Ammon's horn (tissue), 1 donor: ENCODE measurements around the gene KLHL3.

Experiments
- DNase-seq: peaks from one replicate; pipeline ENCODE4 v3.0.0-alpha.2; 2016; ENCODE audit warnings: low spot score

Gene KLHL3

GRCh38 chr5:137708796-137709559 lies 26.9 kb downstream of the KLHL3 start:
- DNase-seq, result no peak

DNA sequence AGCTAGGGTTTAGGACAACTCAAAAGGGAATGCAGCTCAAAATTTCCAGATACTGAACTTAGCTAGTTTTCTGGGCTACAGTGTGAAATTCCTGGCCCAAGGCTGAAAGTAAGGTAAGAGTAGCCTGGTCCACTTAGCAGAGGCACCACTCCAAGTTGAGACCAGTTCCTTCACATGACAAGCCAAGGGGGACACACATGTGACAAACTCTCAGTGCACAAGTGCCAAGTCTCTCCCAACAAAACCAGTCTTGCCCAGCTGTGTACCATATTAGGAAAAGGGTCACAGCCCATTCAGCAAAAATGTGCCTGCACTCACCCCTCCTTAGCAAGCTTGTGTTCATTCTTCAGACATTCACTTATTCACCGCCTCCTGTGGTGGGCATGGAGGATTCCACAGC lies 27.8 kb downstream of the KLHL3 start:
- DNase-seq, result no peak

GRCh38 chr5:137706841-137707240 lies 29.0 kb downstream of the KLHL3 start:
- no peak for DNase-seq

- no peak for DNase-seq
Measured at GRCh38 chr5:137705106-137705505, 30.8 kb downstream of the KLHL3 start.

DNA sequence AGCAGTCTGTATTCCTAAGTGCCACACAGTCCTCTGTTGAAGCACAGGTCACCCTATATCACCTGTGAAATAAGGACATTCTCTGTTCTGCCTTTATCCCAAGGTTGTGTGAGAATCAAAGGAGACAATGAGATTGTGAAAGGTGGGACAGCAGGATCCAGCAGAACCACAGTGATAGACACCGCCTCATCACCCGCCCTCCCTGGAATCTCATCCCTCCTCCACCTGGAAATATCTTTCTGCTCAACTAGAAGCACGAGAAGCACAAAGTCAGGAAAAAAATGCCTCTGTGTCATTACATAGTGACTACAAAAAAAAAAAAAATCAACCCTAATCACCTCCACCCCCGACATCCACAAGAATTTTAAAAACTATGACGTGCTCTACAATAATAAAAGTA lies 32.3 kb downstream of the KLHL3 start:
- DNase-seq, result no peak

GRCh38 chr5:137700282-137700680 lies 35.6 kb downstream of the KLHL3 start:
- DNase-seq, result no peak

DNA sequence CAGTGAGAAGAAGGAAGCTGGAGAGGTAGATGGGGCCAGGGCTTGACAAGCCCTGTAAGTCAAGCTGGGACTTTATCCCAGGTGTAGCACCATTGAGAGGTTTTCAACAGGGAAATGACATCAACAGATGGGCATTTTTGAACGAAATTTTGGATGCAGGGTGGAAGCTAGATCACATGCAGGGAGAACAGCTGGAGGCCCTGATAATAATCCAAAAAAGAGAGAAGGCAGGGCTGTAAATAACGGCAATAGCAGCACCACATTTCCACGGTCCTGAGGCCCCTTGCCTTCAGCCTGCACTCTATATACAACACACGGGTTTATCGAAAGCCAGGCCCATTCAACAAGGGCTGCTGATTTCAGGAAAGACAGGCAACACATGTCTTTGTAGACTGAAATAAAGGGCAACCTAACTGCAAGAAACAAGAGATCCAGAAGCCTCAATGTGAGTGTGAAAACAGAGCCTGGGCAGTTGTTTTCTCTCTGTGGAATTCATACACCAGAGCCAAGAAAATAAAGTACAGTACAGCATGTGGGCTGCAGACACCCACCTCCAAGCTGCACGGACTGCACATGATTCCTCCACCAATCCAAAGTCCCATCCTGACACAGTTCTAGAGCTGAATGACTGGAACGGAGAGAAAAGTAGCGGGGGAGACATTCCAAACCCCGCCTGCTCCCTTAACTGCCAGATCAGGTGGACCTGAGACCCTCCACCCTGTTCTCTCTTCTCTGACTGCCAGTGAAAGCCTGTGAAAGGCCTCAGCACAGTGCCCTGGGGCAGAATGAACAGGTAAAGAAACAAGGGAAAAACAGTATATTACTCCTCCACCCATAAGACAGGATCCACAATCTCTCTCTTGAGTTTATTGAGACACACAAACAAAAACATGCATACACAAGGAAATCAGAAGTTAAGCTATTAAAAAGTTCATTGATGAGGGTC lies 36.3 kb downstream of the KLHL3 start:
- peak; percentile 59 for DNase-seq

- DNase-seq, result no peak
Measured at GRCh38 chr5:137696481-137696880, 39.4 kb downstream of the KLHL3 start.

DNA sequence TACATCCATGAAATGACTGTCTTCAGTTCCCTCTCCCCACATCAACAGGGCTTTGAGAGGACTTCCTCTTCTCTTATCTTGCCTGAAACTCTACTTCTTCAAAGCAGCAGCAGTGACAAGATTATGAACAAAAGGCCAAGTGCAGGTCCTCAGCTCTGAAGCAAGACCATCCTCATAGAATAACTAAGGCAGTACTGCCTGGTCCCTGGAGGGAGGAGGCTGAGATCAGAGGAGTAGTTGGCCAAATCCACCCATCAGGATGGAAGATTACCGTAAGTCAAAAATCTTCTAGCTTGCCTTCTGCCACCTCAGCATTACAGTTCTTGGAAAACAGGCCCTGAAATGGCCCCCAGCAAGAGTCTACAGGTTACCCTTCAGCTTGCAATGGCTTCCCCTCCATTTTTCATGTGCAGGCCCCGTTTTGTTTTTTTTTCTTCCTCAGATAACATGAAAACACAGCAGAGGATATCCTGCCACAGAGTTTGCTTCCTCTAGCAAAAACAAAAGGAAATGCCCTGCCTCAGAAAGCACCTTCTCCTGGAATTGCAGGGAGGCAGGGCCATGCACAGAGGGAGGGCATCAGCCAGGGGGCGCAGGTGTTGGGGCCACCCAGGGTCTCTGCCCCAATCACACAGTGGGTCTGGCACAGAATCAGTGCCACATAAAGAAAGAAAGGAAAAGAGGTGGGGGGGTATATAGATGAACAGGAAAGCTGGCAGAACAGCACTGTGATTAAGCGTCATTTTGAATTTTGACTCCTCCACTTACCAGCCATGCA lies 40.0 kb downstream of the KLHL3 start:
- no peak for DNase-seq

- no peak for DNase-seq
Measured at GRCh38 chr5:137693951-137694721, 41.8 kb downstream of the KLHL3 start.

DNA sequence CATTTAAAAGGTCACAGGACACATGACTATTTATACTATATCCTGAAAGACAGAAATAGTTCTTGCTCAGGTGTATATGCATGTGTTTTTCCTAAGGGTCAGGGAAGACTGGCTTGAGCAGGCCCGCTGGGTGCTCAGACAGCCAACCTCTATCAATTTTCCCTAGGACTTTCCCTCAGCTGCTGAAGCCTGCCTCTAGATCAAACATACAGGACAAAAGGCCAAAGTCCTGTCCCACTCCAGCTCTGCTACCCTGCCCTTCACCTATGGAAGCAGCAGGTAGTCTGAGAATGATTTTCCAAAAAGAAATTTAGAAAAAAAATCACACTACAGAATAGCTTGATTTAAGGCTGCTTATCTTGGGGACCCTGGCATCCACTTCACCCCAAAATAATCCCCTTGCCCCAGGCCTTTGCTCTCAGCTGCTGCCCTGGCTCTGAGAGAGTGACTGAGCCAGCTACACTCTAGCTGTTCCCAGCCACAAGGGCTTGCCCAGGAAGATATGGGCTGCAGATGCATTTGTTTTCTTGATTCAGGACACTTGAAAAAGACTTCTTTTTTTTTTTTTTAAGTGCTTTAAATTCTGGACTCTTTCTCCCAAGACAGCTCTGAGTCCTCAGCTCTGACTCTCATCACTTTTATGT lies 42.5 kb downstream of the KLHL3 start:
- DNase-seq, result no peak

GRCh38 chr5:137689306-137689705 lies 46.6 kb downstream of the KLHL3 start:
- DNase-seq, result no peak

GRCh38 chr5:137688210-137688840 lies 47.6 kb downstream of the KLHL3 start:
- DNase-seq, result no peak

DNA sequence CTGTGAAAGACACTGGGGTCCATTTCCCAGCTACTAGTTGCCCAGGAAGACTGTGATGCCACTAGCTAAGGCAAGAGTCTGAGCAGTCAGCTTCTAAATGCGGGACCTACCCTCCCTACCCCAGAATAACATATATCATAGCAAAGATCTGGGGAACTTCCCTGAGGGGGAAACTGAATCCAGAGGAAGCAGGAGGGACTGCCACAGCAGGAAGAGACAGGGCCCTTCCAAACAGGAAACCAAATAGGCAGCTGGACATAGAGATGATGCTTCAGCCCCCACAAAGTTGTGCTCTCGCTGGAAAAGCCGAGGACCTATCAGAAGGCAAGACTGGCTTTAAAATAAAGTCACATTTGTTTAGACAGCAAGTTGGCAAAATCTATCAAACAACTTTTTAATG lies 51.1 kb downstream of the KLHL3 start:
- DNase-seq, result no peak

GRCh38 chr5:137681191-137681590 lies 54.7 kb downstream of the KLHL3 start:
- no peak for DNase-seq

DNA sequence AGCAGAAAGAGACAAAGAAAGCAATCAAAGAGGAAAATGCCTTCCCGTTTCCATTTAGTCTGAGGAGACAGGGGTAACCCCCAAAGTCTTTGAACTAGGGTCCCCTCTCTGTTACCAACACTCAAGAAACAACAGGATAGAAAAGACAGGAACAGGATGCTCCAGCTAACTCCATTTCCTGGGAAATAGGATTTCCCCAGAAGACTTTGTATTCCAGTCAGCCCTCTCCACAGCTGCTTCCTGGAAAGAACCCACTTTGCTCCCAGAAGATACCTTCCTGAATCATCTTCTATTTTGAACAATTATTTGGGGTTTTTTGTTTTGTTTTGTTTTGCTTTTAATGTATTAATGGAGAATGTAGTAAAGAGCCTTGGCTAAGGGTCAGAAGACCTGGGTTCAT lies 56.0 kb downstream of the KLHL3 start:
- no peak for DNase-seq

DNA sequence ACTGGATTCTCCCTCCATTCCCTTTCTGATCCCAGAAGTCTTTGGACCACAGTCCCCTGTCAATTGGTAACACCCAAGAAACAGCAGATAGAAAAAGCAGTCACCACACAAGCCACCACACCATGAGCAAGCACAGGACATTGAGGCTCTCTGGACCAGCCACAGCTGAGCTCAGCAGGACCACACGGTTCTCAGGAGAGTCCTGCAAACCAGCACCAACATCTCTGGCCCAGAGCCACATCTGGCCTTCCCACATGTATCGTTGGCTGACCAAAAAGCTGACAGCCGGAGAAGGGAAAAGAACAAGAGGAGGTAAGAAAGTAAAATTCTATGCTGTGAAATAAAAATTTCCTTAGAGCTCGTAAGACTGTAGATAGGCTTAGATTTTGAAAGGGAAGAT lies 56.7 kb downstream of the KLHL3 start:
- DNase-seq, result no peak

- no peak for DNase-seq
Measured at GRCh38 chr5:137672881-137673280, 63.0 kb downstream of the KLHL3 start.

GRCh38 chr5:137672001-137672400 lies 63.9 kb downstream of the KLHL3 start:
- no peak for DNase-seq

DNA sequence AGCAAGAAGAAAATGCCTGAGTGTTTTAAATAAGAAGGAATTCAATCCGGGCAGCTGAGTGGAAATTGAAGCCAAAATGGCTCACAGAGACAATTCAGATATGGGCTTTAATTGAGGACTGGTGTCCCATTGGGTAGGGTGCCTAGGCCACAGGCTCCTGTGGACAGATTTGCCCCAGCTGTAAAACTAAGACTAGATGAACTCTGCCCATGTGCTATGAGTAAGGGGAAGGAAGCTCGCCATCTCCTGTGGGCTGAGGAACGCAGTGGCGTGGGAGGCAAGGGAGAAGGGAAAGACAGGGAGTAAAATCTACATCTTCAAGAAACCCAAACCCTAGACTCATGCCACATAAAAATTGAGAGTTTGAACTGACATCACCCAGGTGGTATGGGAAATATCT lies 66.1 kb downstream of the KLHL3 start:
- DNase-seq, result no peak

GRCh38 chr5:137668637-137669036 lies 67.3 kb downstream of the KLHL3 start:
- DNase-seq, result no peak
